ENCODE results near the gene TMEM184B.

The TMEM184B gene

DNA sequence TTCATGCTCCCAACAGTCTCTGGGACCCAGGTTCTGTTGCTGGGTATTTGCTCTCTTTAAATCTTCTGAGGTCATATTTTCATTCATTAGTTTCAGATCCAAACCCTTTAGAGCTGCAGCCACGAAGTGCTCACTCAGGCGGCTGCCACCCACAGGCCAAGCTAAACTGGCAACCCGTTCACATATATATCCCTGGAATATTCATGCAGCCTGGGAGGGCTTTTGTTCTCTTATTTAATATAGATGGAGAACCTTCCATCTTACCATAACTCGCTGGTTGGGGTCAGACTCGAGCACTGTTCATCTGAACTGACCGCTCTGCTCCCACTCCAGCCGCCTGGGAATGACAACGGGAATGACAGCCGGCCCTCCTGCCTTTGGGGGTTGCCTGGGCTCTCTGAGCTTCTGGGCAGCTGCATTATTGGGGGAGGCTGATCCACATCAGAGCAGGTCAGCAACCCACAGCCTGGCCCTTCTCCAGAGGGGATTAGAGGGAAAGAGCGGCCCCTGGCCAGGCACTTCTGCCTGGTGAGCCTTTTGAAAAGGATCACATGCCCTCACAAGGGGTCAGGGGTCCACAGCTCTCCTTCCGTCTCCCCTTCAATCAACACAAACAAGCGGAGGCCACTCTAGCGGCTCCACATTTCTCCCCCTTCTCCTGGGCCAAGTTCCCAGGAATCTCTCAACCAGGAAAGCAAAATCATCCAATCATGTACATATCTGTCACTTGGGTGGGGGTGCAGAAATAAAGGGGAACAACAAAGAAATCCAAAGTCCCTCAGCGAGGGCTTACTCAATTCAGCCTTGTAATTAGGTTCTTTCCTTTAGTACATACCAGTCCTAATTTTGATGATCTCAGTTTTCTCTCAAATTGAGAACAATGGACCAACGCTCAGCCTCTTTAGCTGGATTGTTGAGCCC, 11.8 kb downstream of the TMEM184B start:
- no peaks in the 10 kb centered on the region for H3K36me3 ChIP-seq (ENCODE audit: insufficient read depth, low read length)
- no peaks in the 10 kb centered on the region for H3K27me3 ChIP-seq (ENCODE audit: insufficient read depth, low read length)
- peaks cover 19% of the 10 kb centered on the region for H3K4me1 ChIP-seq (ENCODE audit: insufficient read depth, low read length)
- no peaks in the 10 kb centered on the region for H3K9me3 ChIP-seq (ENCODE audit: low read length)
- H3K4me3 ChIP-seq (ENCODE audit: low read length): no peak overlapping the region
- H2AFZ ChIP-seq (ENCODE audit: low read depth, low read length): no peak overlapping the region

- Histone ChIP-seq H2AFZ (ENCODE audit: low read depth, low read length) (no peak overlapping the region), H3K9me3 (ENCODE audit: low read length) (no peaks in the 10 kb centered on the region), H3K36me3 (ENCODE audit: insufficient read depth, low read length) (no peaks in the 10 kb centered on the region), H3K4me1 (ENCODE audit: insufficient read depth, low read length) (peaks cover 19% of the 10 kb centered on the region), H3K27me3 (ENCODE audit: insufficient read depth, low read length) (no peaks in the 10 kb centered on the region), H3K4me3 (ENCODE audit: low read length) (no peak overlapping the region)
These were observed 13.4 kb downstream of the TMEM184B start for GRCh38 chr22:38259370-38259769.

DNA sequence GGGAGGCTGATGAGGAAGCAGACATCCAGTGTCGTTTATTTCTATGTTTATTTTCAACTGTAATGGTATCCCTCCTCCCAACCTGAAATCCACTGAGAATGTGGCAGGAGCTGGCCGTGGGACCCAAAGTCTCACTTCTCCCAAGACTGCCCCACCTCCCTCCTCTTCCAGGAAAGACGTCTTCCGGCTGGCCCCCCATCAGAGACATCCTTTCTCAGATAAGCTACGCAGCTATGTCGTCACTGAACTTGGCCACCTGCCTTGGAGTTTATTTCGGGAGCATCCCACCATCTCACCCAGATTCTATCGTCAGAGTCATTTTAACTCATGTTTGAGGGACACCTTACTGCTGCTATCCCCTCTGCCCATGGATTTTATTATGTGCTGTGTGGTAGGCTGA, 13.9 kb downstream of the TMEM184B start:
- H3K4me3 ChIP-seq (ENCODE audit: low read length): no peak overlapping the region

GRCh38 chr22:38257650-38258250, 15.1 kb downstream of the TMEM184B start:
- Histone ChIP-seq H3K36me3 (ENCODE audit: insufficient read depth, low read length) (no peaks in the 10 kb centered on the region), H3K4me1 (ENCODE audit: insufficient read depth, low read length) (peaks cover 19% of the 10 kb centered on the region), H3K4me3 (ENCODE audit: low read length) (no peak overlapping the region), H3K27me3 (ENCODE audit: insufficient read depth, low read length) (no peaks in the 10 kb centered on the region), H2AFZ (ENCODE audit: low read depth, low read length) (no peak overlapping the region), H3K9me3 (ENCODE audit: low read length) (no peaks in the 10 kb centered on the region)

More for the DNA sequence above, 13.9 kb downstream of the TMEM184B start:
- Histone ChIP-seq H2AFZ (ENCODE audit: low read depth, low read length) (no peak overlapping the region), H3K9me3 (ENCODE audit: low read length) (no peaks in the 10 kb centered on the region), H3K27me3 (ENCODE audit: insufficient read depth, low read length) (no peaks in the 10 kb centered on the region), H3K36me3 (ENCODE audit: insufficient read depth, low read length) (no peaks in the 10 kb centered on the region), H3K4me1 (ENCODE audit: insufficient read depth, low read length) (peaks cover 19% of the 10 kb centered on the region)

DNA sequence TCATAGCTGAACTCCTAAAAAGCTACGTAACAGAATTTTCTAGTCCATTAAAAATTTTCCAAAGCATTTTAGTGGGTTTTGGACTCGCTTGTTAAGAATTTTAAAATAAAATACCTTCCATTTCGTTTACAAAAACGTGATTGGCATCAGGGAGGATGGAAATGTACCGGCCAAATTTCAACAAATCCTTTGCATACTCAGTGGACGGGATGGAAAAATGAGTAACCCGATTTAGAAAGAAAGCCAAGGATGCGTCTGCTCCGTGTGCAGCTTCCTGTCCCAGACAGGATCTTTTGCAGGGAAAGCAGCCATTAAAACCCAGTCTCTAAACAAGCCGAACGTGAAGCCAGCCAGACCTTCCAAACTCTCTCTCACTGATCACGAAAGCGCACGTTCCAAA, 15.6 kb downstream of the TMEM184B start:
- Histone ChIP-seq H3K9me3 (ENCODE audit: low read length) (peaks cover 2% of the 10 kb centered on the region), H3K4me3 (ENCODE audit: low read length) (no peak overlapping the region), H2AFZ (ENCODE audit: low read depth, low read length) (no peak overlapping the region), H3K27me3 (ENCODE audit: insufficient read depth, low read length) (no peaks in the 10 kb centered on the region), H3K4me1 (ENCODE audit: insufficient read depth, low read length) (peaks cover 19% of the 10 kb centered on the region), H3K36me3 (ENCODE audit: insufficient read depth, low read length) (no peaks in the 10 kb centered on the region)

DNA sequence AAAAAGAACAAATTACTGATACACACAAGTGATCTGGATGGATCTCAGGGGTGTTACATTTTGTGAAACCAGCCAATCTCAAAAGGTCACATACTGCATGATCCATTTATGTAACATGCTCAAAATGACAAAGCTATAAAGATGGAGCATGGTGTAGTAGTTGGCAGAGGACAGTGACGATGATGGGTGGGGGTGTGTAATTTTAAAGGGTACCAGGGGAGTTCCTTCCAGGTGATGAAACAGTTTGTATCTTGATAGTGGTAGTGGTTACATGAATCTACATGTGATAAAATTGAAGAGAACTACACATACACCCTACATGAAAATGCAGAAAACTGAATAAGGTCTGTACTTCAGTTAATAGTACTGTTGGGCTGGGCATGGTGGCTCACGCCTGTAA, 17.1 kb downstream of the TMEM184B start:
- Histone ChIP-seq H2AFZ (ENCODE audit: low read depth, low read length) (no peak overlapping the region), H3K9me3 (ENCODE audit: low read length) (peaks cover 2% of the 10 kb centered on the region), H3K36me3 (ENCODE audit: insufficient read depth, low read length) (no peaks in the 10 kb centered on the region), H3K27me3 (ENCODE audit: insufficient read depth, low read length) (no peaks in the 10 kb centered on the region), H3K4me3 (ENCODE audit: low read length) (no peak overlapping the region), H3K4me1 (ENCODE audit: insufficient read depth, low read length) (peaks cover 7% of the 10 kb centered on the region)

DNA sequence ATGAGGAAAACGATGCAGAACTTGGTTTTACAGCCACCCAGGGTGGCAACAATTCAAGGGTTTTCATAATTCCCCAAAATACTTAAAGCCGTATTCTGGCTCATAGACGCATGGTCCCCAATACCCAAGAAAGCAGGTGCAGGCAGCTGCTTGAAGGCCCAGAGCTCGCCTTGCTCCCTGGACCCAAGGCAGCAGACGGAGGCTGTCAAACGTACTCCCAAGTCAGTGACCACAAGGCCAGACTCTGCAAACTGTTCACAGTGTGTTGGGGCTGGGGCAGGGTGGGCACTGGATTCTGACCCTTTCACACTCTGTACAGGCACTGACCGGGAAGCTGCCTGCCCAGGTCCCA, 21.5 kb downstream of the TMEM184B start:
- H3K4me1 ChIP-seq (ENCODE audit: insufficient read depth, low read length): no peaks in the 10 kb centered on the region
- peaks cover 9% of the 10 kb centered on the region for H3K36me3 ChIP-seq (ENCODE audit: insufficient read depth, low read length)
- H2AFZ ChIP-seq (ENCODE audit: low read depth, low read length): no peak overlapping the region
- peaks cover 8% of the 10 kb centered on the region for H3K9me3 ChIP-seq (ENCODE audit: low read length)
- no peak overlapping the region for H3K4me3 ChIP-seq (ENCODE audit: low read length)
- H3K27me3 ChIP-seq (ENCODE audit: insufficient read depth, low read length): no peaks in the 10 kb centered on the region

GRCh38 chr22:38250643-38251340, 22.0 kb downstream of the TMEM184B start:
- Histone ChIP-seq H3K9me3 (ENCODE audit: low read length) (peaks cover 8% of the 10 kb centered on the region), H3K4me3 (ENCODE audit: low read length) (no peak overlapping the region), H3K27me3 (ENCODE audit: insufficient read depth, low read length) (no peaks in the 10 kb centered on the region), H2AFZ (ENCODE audit: low read depth, low read length) (no peak overlapping the region), H3K36me3 (ENCODE audit: insufficient read depth, low read length) (peaks cover 14% of the 10 kb centered on the region), H3K4me1 (ENCODE audit: insufficient read depth, low read length) (no peaks in the 10 kb centered on the region)

DNA sequence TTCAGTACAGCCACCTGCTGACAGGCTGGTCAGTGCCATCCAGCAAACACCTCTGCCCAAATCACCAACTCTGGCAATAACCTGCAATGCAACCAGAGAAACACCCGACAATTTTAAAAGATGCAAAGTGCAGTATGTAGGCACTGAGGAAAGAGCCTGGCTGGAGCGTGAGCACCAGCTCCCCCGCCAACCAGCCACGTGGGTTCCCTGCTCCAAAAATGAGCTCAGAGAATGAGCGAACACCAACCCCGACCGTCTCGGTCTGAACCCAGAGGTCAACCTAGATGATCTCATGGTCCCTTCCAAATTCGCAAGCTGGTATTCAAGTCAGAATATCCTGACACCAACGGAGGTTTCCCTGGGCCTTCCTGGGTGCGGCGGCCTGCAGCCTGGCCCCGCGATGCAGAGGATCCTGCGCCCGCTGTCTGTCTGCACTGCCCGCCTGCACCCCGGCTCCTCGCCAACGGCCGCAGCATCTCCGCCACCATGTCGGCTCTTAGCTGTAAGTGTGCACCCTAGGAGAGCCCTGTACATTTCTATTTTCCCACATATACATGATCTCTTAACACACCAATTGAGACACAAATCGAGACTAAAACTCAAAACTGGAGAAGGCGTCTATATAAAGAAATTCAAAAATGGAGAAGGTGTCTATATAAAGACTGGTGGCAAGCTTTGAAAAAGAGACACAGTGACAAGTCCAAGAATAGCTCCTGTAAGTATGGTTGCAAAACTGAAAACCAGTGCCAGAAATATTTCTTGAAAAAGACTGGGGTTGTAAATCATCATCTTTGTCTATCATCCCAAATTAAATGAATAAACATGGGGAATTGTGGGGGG, 22.8 kb downstream of the TMEM184B start:
- Histone ChIP-seq H3K9me3 (ENCODE audit: low read length) (peaks cover 8% of the 10 kb centered on the region), H3K36me3 (ENCODE audit: insufficient read depth, low read length) (peaks cover 14% of the 10 kb centered on the region), H3K4me1 (ENCODE audit: insufficient read depth, low read length) (no peaks in the 10 kb centered on the region), H3K27me3 (ENCODE audit: insufficient read depth, low read length) (no peaks in the 10 kb centered on the region), H3K4me3 (ENCODE audit: low read length) (no peak overlapping the region), H2AFZ (ENCODE audit: low read depth, low read length) (no peak overlapping the region)

DNA sequence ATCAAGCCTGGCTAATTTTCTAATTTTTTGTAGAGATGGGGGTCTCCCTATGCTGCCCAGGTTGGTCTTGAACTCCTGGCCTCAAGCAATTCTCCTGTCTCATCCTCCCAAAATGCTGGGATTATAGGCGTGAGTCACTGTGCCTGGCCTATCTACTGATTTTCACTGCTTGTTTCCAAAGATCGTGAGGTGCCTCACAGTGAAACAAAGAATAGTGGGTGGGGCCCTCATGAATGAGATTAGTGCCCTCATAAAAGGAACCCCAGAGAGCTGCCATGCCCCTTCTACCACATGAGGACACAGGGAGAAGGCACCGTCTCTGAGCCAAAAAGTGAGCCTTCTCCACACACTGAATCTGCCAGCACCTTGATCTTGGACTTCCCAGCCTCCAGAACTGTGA, 23.5 kb downstream of the TMEM184B start:
- no peaks in the 10 kb centered on the region for H3K27me3 ChIP-seq (ENCODE audit: insufficient read depth, low read length)

GRCh38 chr22:38248280-38248679, 24.5 kb downstream of the TMEM184B start:
- Histone ChIP-seq H3K4me1 (ENCODE audit: insufficient read depth, low read length) (peaks cover 10% of the 10 kb centered on the region), H3K27me3 (ENCODE audit: insufficient read depth, low read length) (no peaks in the 10 kb centered on the region), H3K9me3 (ENCODE audit: low read length) (peaks cover 8% of the 10 kb centered on the region), H3K4me3 (ENCODE audit: low read length) (no peak overlapping the region), H3K36me3 (ENCODE audit: insufficient read depth, low read length) (peaks cover 17% of the 10 kb centered on the region), H2AFZ (ENCODE audit: low read depth, low read length) (no peak overlapping the region)

More for the DNA sequence above, 23.5 kb downstream of the TMEM184B start:
- Histone ChIP-seq H2AFZ (ENCODE audit: low read depth, low read length) (no peak overlapping the region), H3K4me1 (ENCODE audit: insufficient read depth, low read length) (no peaks in the 10 kb centered on the region), H3K36me3 (ENCODE audit: insufficient read depth, low read length) (peaks cover 14% of the 10 kb centered on the region), H3K9me3 (ENCODE audit: low read length) (peaks cover 8% of the 10 kb centered on the region), H3K4me3 (ENCODE audit: low read length) (no peak overlapping the region)

- H2AFZ ChIP-seq (ENCODE audit: low read depth, low read length): no peak overlapping the region
- H3K4me1 ChIP-seq (ENCODE audit: insufficient read depth, low read length): peaks cover 15% of the 10 kb centered on the region
- H3K36me3 ChIP-seq (ENCODE audit: insufficient read depth, low read length): peaks cover 17% of the 10 kb centered on the region
- H3K4me3 ChIP-seq (ENCODE audit: low read length): no peak overlapping the region
- H3K9me3 ChIP-seq (ENCODE audit: low read length): peaks cover 8% of the 10 kb centered on the region
- H3K27me3 ChIP-seq (ENCODE audit: insufficient read depth, low read length): no peaks in the 10 kb centered on the region
These were observed 25.1 kb downstream of the TMEM184B start for GRCh38 chr22:38247713-38248112.
